NAMALWA (cell line): ENCODE measurements around the gene DCLK2.
"Not testable (repeated sequence)": the region's sequence is repeated elsewhere in the genome, so short reads cannot be mapped to it uniquely, and the experiment has no call there.

Source experiments
- DNase-seq: peaks from one replicate; pipeline ENCODE4 v3.0.0-alpha.2; 2015; ENCODE audit warnings: low spot score

The DCLK2 gene

DNA sequence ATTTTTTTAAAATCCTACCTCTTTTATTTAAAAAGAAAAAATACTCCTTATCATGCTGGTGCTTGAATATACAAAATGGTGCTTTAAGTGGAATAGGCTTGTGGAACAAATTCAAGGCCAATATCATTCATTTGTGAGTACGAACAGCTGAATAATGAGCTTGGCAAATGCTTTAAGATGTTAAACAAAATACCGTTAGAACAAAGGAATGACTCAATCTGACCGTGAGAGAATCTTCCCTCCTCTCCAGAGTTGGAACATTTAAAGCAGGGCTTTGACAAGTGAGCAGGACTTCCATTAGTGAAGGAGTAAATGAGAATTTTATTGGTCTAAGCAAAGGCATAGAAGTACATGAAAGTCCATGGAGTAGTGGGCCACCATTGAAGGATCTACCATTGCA is 74.5 kb downstream of the DCLK2 start:
- no peak for DNase-seq

DNA sequence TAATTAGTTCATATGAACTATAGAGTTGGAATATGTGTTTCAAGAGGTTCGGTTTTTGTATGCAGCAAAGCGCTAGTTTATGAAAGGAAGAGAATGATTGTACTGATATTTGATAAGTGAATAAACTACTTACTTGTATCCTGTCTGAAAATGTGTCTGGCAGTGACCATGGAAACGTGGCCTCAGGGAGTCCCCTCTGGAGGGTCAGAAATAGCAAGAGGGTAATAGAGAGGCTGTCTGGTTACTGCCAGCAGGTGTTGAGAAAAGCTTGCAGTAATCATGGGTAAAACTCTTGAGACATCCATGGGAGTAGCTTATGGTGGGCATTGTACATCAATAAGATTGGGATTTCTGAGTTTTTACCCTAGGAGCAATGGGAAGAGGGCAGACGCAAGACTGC is 77.1 kb downstream of the DCLK2 start:
- no peak for DNase-seq

DNA sequence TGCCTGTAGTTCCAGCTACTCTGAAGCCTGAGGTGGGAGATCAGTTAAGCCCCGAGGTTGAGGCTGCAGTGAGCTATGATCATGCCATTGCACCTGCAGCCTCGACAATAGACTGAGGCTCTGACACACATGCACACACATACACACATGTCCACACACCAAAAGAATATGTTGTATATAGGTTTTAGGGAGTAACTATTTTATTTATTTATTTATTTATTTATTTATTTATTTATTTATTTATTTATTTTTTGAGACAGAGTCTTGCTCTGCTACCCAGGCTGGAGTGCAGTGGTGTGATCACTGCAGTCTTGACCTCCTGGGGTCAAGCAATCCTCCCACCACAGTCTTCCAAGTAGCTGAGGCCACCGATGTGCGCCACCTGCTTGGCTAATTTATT is 78.3 kb downstream of the DCLK2 start:
- DNase-seq, result no peak

DNA sequence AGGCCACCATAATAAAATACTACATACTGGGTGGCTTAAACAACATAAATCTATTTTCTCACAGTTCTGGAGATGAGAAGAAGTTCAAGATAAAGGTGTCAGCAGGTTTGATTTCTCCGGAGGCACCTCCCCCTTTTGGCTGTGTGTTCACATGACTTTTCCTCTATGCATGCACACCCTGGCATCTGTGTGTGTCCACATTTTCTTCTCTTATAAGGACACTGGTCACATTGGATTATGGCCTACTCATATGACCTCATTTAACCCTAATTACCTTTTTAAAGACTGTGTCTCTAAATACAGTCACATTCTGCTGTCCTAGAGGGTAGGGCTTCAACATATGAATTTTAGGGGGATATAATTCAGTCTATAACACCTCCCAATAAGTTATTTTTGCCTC is 79.8 kb downstream of the DCLK2 start:
- DNase-seq, result no peak

DNA sequence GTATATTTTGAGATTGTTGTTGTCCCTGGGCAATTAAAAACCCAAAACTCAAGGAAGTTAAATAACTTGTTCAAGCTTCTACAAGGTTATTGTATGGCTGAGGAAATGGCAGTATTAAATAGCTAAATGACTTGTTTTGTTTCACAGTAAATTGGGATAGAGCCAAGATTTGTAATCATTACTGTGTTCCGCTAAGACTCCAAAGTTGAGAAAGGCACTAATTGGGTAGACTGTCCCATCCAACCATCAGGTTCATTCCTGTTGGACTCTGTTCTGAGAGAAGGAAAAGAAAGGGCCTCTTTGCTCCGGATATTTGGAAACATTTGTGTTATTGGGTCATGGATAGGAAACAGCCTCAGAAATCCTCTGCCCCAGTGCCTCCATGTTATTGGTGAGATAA is 82.2 kb downstream of the DCLK2 start:
- DNase-seq, result no peak

DNA sequence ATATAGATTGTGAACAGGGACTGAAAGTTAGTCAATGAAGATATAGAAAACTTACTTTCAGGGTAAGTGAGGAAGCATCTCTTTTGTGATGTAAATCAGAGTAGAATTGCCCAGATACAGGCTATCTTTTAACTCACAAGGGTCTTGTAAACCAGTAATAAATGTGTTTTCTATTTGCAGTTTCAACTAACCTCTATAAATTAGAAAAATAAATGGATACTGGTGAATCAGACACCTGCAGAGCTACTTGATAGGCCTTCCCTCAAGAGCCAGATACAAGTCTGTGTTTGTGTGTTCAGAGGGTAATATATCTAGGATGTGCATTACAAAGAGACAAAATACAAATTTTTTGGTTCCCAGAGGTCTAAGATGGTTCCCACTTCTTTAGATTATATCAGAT is 82.9 kb downstream of the DCLK2 start:
- DNase-seq, result no peak

DNA sequence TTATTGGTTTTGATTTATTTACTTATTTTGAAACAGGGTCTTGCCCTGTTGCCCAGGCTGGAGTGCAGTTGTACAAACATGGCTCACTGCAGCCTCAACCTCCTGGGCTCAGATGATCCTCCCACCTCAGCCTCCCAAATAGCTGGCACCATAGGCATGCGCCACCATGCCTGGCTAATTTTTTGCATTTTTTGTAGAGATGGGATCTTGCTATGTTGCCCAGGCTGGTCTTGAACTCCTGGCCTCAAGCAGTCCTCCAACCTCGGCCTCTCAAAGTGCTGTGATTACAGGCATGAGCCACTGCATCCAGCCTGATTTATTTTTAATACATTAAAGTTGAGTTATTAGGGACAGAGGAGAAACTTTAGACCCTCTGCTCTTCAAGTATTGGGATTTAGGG is 83.8 kb downstream of the DCLK2 start:
- DNase-seq, result not testable (repeated sequence)

DNA sequence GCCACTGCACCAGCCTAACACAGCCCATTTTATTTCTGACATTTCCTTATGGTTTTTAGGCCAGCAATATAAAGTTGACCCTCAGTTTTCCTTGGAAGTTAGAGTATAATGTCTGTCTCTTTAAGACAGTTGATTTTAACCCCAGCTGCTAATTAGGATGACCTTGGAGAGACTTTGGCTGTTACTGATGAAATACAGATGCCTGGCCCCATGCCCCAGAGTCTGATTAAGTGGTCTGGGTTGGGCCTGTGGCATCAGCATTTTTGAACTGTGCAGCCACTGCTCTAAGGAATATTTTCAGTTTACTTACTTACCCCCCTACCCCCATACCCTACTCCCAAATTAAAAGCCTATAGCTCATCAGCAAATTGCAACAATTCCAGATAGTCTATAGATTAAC is 85.8 kb downstream of the DCLK2 start:
- no peak for DNase-seq

DNA sequence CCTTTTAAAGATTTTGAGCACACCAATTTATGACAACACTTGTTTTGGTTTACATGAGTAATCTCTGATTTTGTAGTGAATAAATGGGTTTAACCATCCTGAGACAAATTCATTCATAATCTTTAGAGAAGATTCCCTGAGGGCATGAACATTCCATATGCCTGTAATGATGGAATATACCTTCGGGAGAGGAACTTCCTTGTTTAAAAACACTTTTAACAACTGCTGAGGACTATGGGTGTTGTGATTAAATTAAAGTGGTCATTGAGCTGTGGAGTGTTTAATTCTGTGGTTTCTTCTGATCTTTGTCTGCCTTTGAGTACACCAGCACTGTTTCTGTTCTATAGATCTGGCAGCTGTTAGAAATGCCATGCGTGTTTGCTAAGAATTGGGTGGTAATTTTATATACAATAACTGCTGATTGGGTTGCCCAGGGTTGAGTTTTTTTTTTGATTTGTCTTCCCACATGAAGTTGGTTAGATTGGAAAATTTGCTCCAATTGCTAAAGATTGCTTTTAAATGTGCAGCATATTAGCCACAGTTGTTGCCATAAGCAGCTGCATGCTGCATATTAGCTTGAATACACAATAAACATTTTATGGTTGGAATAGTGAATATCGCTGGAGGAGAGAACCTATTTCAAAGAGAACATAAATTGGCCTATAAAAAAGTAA is 86.8 kb downstream of the DCLK2 start:
- no peak for DNase-seq

DNA sequence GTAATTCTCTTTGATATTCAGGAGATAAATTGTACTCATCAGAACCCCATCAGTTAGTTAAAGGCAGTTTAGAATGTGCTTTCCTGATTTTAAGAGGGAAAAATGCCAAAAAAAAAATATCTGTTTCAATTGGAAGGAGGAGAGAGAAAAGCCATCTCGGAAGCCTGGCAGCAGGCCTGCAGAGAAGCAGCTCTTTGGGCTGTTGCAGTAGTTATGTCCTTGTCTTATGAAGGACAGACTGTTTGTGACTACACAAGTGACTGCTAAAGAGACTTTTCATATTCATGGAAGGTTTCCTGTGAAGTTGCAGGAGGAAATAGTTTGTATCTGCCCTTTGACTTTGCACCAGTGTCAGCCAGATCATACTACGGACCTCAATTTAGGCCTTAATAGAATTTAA is 88.8 kb downstream of the DCLK2 start:
- no peak for DNase-seq

DNA sequence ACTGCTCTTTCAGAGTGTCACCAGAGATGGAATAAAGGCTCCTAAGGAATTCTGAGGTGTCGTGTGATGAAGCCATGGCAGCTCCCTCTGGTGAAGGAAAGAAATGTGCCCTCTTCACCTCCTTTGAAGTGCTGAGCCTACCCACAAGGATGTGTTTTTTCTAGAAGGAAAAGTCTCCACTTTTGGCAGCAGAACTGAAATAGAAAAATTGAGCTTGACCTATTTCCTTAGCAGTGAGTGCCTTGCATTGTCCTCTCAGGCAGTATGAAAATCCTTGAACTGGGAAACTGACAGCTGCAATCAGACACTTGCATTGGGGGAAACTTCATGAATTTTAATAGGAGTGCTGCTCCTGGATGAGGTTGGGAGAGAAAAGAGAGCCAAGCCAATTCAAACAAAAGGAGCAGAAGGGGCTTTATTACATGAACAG is 95.2 kb downstream of the DCLK2 start:
- DNase-seq, result no peak

DNA sequence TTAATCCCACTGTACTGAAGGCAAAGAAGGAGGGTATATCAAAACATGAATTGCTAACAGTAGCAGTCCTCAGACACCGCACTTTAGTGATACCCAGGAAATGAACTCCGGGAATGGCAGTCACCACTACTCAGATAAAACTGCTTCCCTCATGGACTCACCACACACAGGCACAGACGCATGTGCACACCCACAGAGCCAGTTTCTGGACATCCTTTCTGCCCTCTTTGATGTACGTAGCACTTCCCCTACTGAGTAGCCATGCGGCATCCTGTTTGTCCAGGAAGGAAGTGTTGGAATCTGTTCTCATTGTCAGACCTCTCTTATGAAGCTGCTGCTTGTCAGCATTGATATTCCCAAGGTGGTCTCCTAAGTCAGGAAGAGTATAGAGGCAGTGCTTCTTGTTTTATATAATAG is 95.7 kb downstream of the DCLK2 start:
- no peak for DNase-seq

DNA sequence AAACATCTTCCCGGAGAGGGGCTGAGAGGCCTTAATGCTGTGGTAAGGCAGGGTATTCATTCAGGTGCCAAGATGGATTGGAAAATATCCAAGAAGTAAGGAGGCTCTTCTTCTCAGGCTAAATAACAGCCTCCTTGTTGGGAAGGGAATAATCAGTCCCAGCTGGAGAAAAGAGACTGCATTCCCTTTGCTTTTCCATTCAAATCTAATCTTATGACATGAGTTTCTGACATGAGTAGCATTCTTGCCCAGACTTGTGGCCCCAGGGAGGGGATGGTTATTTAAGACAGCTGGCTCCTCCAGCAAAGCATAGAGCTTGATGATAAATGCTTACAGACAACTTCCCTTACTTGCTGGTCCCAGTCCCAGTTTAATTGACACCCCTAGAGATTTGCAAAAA is 98.3 kb downstream of the DCLK2 start:
- no peak for DNase-seq

DNA sequence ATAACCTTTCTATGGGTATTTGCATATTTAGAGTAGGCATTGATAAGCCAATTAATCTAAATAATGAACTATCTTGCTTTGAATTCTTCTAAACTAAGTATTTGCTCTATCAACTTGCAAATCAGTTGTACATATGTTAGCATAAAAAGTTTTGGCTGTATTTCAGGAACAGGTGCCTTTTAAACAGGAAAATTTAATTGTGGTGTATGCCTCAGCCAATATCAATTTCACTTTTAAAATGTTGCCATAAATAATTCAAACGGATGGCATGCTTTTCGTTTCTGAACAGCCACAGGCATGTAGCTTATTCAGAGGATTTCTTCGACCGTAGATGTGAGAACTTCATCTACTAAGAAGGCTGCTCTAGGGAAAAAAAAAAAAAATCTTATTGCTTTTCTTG is 99.9 kb downstream of the DCLK2 start:
- no peak for DNase-seq

DNA sequence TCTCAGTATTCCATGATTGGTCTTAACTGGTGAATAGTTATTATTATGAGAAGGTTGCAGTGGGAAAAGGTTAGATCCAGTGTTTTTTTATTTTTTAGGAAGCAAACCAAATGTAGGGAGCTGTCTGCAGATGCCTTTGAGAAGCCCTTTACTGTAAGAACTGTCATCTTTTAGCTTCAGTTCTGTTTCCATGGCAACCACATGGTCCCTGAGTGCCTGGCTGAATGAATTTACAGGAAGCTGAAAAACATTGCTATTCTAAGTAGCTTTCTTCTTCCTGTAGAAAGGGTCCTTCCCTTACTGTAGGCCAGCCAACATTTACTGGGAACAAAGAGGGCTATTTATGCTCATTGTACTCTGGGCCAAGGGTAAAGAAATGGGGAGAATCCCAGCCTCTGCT is 103.3 kb downstream of the DCLK2 start:
- peak; percentile 35 for DNase-seq

DNA sequence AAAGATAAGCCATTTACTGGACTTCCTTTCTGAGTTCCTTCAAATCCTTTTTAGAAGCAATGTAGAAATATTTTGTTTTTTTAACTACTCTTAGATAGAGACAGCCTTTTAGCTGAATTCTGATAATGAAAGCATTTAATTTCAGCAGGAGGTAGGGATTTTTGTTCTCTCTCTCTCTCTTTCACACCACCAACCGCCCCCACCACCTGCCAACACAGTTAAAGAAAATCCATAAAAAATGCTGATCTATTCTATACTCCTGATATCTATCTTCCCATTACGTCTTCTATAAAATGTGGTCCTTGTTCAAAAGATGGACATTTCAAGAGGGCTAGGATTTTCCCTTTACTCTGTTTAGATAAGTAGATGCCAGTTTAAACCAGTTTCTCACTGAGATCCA is 104.5 kb downstream of the DCLK2 start:
- DNase-seq, result no peak

DNA sequence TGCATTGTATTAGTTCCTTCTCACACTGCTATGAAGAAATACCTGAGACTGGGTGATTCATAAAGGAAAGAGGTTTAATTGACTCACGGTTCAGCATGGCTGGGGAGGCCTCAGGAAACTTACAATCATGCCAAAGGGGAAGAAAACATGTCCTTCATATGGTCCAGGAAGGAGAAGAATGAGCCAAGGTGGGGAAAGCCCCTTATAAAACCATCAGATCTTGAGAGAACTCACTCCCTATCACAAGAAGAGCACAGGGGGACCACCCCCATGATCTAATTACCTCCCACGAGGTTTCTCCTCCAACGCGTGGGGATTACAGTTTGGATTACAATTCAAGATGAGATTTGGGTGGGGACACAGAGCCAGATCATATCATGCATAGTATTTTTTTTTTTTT is 106.8 kb downstream of the DCLK2 start:
- DNase-seq, result not testable (repeated sequence)

DNA sequence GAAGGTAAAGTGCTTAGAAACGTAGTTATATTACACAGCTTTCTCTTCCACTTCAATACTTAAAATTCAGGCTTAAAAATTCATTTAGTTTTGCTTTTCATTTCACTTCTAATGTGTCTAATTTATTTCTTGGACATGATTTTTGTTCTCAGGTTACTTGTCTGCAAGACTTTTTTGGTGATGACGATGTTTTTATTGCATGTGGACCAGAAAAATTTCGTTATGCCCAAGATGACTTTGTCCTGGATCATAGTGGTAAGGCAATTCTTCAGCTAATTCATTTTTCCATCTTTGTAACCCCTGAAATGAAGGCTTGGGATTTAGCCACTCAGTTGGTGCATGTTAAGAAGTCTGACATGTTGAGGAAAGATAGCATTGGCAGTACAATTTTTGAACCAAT is 114.7 kb downstream of the DCLK2 start:
- no peak for DNase-seq

DNA sequence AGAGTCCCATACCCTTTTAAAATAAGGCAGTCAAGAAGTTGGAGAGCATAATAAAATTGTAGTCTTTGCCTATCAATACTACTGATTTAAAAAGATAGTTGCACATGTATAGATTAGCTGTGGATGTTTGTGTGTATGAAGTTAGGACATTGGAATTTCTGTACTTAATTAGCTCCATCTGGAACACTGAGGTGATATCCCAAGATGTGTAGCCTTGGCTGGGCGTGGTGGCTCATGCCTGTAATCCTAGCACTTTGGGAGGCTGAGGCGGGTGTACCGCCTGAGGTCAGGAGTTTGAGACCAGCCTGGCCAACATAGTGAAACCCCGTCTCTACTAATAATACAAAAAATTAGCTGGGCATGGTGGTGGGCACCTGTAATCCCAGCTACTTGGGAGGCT is 119.0 kb downstream of the DCLK2 start:
- not testable (repeated sequence) for DNase-seq

DNA sequence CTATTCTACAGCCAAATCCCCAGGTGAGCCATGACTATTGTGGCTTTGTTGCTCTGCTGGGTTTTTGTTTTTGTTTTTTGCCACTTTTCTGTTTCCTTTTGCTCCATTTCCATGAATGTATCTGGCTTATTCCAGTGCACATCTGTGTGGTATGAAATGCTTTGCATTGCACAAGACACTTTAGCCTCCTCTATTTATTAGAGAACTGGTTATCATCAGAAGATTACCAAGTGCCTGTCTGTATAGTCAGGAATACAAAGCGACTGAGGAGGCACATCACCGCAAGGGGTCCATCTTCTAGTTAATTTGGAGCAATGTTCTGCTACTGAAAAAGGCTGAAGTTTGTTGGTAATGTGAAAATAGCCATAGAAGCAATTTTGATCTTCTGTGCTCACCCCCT is 120.8 kb downstream of the DCLK2 start:
- no peak for DNase-seq

DNA sequence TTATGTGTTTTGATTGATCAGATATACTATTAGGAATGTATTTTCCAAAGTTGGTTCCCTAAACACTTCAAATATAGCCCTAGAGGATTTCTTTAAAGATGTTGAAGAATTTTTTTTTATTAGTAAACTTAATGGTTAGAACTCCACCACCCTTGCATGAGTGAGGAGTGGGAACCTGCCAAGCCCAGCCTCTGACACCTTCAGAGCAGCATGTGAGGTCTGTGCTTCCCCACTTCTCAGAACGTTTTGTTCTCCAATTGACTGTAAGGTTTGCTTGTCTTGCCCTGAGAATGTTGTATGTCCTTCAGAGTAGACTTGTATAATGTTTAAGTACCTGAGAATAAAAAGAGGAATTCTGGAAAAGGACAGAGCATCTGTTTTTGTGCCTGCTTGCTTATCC is 126.8 kb downstream of the DCLK2 start:
- DNase-seq, result no peak

DNA sequence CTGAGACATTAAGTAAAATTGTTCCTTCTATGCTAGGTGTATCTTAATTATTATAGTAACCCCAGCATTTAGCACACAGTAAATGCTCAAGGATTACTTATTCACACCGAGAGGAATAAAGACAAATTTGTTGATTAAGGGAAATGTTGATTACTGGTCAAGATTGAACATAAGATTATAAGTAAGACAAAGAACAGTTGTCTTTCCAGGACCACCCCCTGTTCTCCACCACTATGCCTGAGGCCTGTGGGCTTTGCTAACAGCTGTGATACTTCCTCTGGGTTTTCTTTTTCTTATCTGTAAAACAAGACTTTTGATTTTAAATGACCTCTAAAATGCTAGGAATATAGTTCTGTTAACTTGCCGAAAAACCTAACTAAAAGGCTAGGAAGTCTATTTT is 128.0 kb downstream of the DCLK2 start:
- DNase-seq, result no peak

DNA sequence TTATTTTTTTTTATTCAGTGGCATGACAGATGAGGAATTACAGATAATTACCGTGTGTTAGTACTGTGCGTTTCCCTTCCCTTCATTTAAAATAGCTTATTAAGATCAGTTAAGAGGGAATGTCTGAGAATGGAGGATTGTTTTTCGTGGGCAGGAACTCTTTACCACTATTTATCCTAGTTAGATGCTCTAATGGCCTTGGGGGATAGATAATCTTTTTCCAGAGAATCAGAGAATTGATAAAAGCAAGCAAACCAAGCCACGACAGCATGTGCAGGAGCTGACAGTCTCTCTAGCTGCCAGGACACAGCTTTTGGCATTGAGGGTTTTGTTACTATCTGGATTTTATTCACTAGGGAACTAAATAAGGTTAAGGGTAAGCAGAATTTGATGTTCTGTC is 128.7 kb downstream of the DCLK2 start:
- DNase-seq, result no peak

DNA sequence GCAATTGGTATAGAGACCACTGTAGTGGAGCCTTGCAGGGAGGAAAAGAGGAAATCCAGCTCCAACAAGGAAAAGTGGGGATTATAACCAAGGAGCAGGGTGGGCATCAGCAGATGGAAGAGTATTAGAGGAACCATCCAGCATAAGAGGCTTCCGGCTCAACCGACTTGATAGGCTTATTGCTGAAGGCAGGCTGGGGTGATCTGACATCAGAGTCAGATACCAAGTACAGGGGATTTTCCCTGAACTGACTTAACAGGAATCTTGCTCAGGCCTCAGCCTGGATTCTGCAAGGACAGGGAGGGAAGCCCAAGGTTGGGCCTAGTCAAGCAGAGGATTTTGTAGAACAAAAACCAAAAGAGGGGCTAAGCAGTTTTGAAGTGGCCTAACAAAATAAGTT is 129.6 kb downstream of the DCLK2 start:
- DNase-seq, result no peak
